LNCaP clone FGC (cell line): Measurements from ENCODE around the gene RPA3.

Experiments
- DNase-seq: peaks from one replicate; pipeline ENCODE4 v3.0.0-alpha.2; 2011; ENCODE audit warnings: low read depth
- H3K4me3 ChIP-seq: 2 replicates; pipeline ENCODE4 v1.5.1; 2011; ENCODE audit warnings: mild to moderate bottlenecking, low read depth, low read length, control low read depth
- CTCF ChIP-seq: IDR thresholded peaks from 2 replicates; pipeline ENCODE4 v1.5.1; 2012; ENCODE audit warnings: mild to moderate bottlenecking; ENCODE audit not compliant: control insufficient read depth, insufficient read depth; ENCODE audit errors: extremely low read depth

Gene RPA3

GRCh38 chr7:7653593-7654187, 64.7 kb downstream of the RPA3 start:
- TF ChIP-seq CTCF: no peak
- DNase-seq: no peak

GRCh38 chr7:7652798-7653540, 65.4 kb downstream of the RPA3 start:
- DNase-seq: no peak
- no peak for TF ChIP-seq CTCF
- no peak overlapping the region for H3K4me3 ChIP-seq

More at GRCh38 chr7:7653593-7654187, 64.7 kb downstream of the RPA3 start:
- no peak overlapping the region for H3K4me3 ChIP-seq

- no peak for TF ChIP-seq CTCF
Measured at GRCh38 chr7:7651479-7651878, 66.9 kb downstream of the RPA3 start.

GRCh38 chr7:7650682-7651206, 67.7 kb downstream of the RPA3 start:
- DNase-seq: no peak
- no peak for TF ChIP-seq CTCF
- H3K4me3 ChIP-seq: no peak overlapping the region

More at GRCh38 chr7:7651479-7651878, 66.9 kb downstream of the RPA3 start:
- H3K4me3 ChIP-seq: no peak overlapping the region
- no peak for DNase-seq

- no peak for TF ChIP-seq CTCF
- no peak overlapping the region for H3K4me3 ChIP-seq
- DNase-seq: no peak
Measured at GRCh38 chr7:7647495-7648036, 70.8 kb downstream of the RPA3 start.

GRCh38 chr7:7642081-7642480, 76.3 kb downstream of the RPA3 start:
- peak overlapping the region; percentile 71 for H3K4me3 ChIP-seq
- no peak for TF ChIP-seq CTCF
- peak; percentile 49 for DNase-seq
